GM12878 (cell line): ENCODE results near the gene MFAP2. TPM values are rescaled to one million over a fixed set of nuclear protein-coding genes. Genes with fewer than 3 reads are reported as not detected.

ENCODE experiments used
- ATAC-seq: fragments of 200-7000 bp; cut with Tn5 transposase; 3 replicates; pipeline ENCODE4 v1.9.1; 2020; ENCODE audit warnings: mild to moderate bottlenecking, moderate library complexity
- BruUV-seq: library from RNA; stranded (reverse); fragments of 400-500 nt; replicated peaks from 2 replicates; lab custom pipeline; 2021; lab: Mats Ljungman, UMichigan
- CTCF ChIA-PET: fragments of 300-600 bp; sonication (Branson Sonifier 250); formaldehyde crosslinking; extraction: SDS; loops from one replicate; lab custom pipeline; 2021; ENCODE audit warnings: inconsistent platforms; lab: Yijun Ruan, JAX
- POLR2A ChIA-PET: fragments of 350-600 bp; formaldehyde crosslinking; extraction: SDS; loops from one replicate; lab custom pipeline; 2021; ENCODE audit warnings: inconsistent platforms; lab: Charles Lee
- RAD21 ChIA-PET: fragments of 300-600 bp; sonication (Branson Sonifier 250); formaldehyde crosslinking; loops from one replicate; lab custom pipeline; 2023; ENCODE audit warnings: antibody characterized with exemption; ENCODE audit not compliant: unreplicated experiment; lab: Charles Lee
- SMC1A ChIA-PET: fragments of 300-600 bp; sonication (Branson Sonifier 250); formaldehyde crosslinking; loops from one replicate; lab custom pipeline; 2023; ENCODE audit not compliant: unreplicated experiment, uncharacterized antibody; lab: Charles Lee
- DNase-seq: peaks from one replicate; pipeline ENCODE4 v3.0.0-alpha.2; 2011; ENCODE audit warnings: low read depth, low spot score
- FAIRE-seq: peaks from 3 replicates; lab custom pipeline; 2011; peaks lifted over from hg19 to GRCh38; lab: Jason Lieb, UNC
- H2AFZ ChIP-seq: 2 replicates; pipeline ENCODE4 v1.6.0; 2011; ENCODE audit warnings: low read depth, low read length, control low read depth; ENCODE audit not compliant: control insufficient read depth
- H3K27ac ChIP-seq: 2 replicates; pipeline ENCODE4 v1.5.1; 2011; ENCODE audit warnings: control low read depth; ENCODE audit not compliant: control insufficient read depth, insufficient read depth
- H3K27me3 ChIP-seq, 2 experiments: replicated peaks in 1 of 2; 2 replicates each; pipeline versions ENCODE4 v1.6.0 to v1.6.1; 2011; ENCODE audit warnings: low read length in 1 of 2; ENCODE audit not compliant: control insufficient read depth in 2 of 2, insufficient read depth in 2 of 2
- H3K36me3 ChIP-seq, 2 experiments: 2 replicates each; pipeline ENCODE4 v1.5.1; 2011; ENCODE audit warnings: low read length in 1 of 2; ENCODE audit not compliant: control insufficient read depth in 2 of 2, insufficient read depth in 2 of 2
- H3K4me1 ChIP-seq: 2 replicates; pipeline ENCODE4 v1.6.1; 2011; ENCODE audit warnings: mild to moderate bottlenecking, low read length, moderate library complexity, mixed read lengths; ENCODE audit not compliant: control insufficient read depth, insufficient read depth
- H3K4me2 ChIP-seq: 2 replicates; pipeline ENCODE4 v1.6.0; 2011; ENCODE audit warnings: control low read depth; ENCODE audit not compliant: control insufficient read depth, insufficient read depth
- H3K4me3 ChIP-seq: fragments of 200-600 bp; sonication (generic); 2 replicates; pipeline ENCODE4 v1.5.1; 2016
- H3K79me2 ChIP-seq: 2 replicates; pipeline ENCODE4 v1.6.0; 2011; ENCODE audit warnings: low read length; ENCODE audit not compliant: control insufficient read depth, insufficient read depth
- H3K9ac ChIP-seq: 2 replicates; pipeline ENCODE4 v1.8.0; 2011; ENCODE audit warnings: low read length, control low read depth, mixed read lengths; ENCODE audit not compliant: control insufficient read depth, insufficient read depth
- H3K9me3 ChIP-seq: replicated peaks from 3 replicates; pipeline ENCODE4 v1.5.1; 2011; ENCODE audit warnings: mild to moderate bottlenecking, low read length; ENCODE audit not compliant: control insufficient read depth, insufficient read depth
- H4K20me1 ChIP-seq: 2 replicates; pipeline ENCODE4 v1.6.0; 2011; ENCODE audit not compliant: control insufficient read depth, insufficient read depth
- BRCA1 ChIP-seq: IDR thresholded peaks from 2 replicates; pipeline ENCODE4 v1.6.1; 2011; ENCODE audit warnings: low read depth, low read length, improper control_type of control experiment
- CBFB ChIP-seq: IDR thresholded peaks from 2 replicates; pipeline ENCODE4 v1.6.1; 2016; ENCODE audit warnings: antibody characterized with exemption, low read depth
- KLF5 ChIP-seq: fragments of 450-650 bp; IDR thresholded peaks from 2 replicates; pipeline ENCODE4 v1.6.1; 2014; ENCODE audit warnings: mild to moderate bottlenecking; ENCODE audit not compliant: partially characterized antibody
- NR2C1 ChIP-seq: fragments of 450-650 bp; IDR thresholded peaks from 2 replicates; pipeline ENCODE4 v1.6.1; 2017; ENCODE audit warnings: antibody characterized with exemption, mild to moderate bottlenecking, moderate library complexity
- SMAD1 ChIP-seq: fragments of 450-650 bp; IDR thresholded peaks from 2 replicates; pipeline ENCODE4 v1.6.1; 2018; ENCODE audit warnings: mild to moderate bottlenecking, low read depth; ENCODE audit not compliant: partially characterized antibody
- SPI1 ChIP-seq: IDR thresholded peaks from 2 replicates; pipeline ENCODE4 v1.6.1; 2011; ENCODE audit warnings: low read depth, mild to moderate bottlenecking, low read length, moderate library complexity, borderline replicate concordance; ENCODE audit not compliant: insufficient read depth
- STAT3 ChIP-seq: IDR thresholded peaks from 2 replicates; pipeline ENCODE4 v1.6.1; 2011; ENCODE audit warnings: low read depth, low read length, improper control_type of control experiment
- TBL1XR1 ChIP-seq: IDR thresholded peaks from 2 replicates; pipeline ENCODE4 v1.6.1; 2012; ENCODE audit warnings: low read depth, low read length, improper control_type of control experiment
- TCF3 ChIP-seq: IDR thresholded peaks from 2 replicates; pipeline ENCODE4 v1.6.1; 2012; ENCODE audit warnings: low read depth, mild to moderate bottlenecking, low read length, borderline replicate concordance; ENCODE audit not compliant: insufficient read depth
- WRNIP1 ChIP-seq: IDR thresholded peaks from 2 replicates; pipeline ENCODE4 v1.6.1; 2011; ENCODE audit warnings: low read depth, low read length, improper control_type of control experiment, borderline replicate concordance
- ZNF207 ChIP-seq: fragments of 450-650 bp; IDR thresholded peaks from 2 replicates; pipeline ENCODE4 v1.6.1; 2014; ENCODE audit warnings: antibody characterized with exemption, mild to moderate bottlenecking, borderline replicate concordance
- WGBS: methylation state at CpG from one replicate; pipeline ENCODE4 v1.1.6; 2016; ENCODE audit warnings: low lambda C conversion rate; ENCODE audit not compliant: insufficient replicate concordance, insufficient coverage; ENCODE audit errors: missing lambda C conversion rate; 5-methylcytosine and 5-hydroxymethylcytosine counted together
- in situ Hi-C: fragments of 300-500 bp; cut with MboI; formaldehyde crosslinking; loops from 9 replicates; pipeline ENCODE4 v1.14.3; 2018; ENCODE audit warnings: mixed read lengths
- intact Hi-C: fragments of 100-400 bp; cut with micrococcal nuclease; formaldehyde crosslinking; loops from one replicate; pipeline ENCODE4 v1.14.2; 2022; ENCODE audit not compliant: unreplicated experiment
- polyA plus RNA-seq, 11 experiments: library from polyadenylated mRNA; depleted of rRNA in 4 of 11; unstranded in 6 of 11; stranded (reverse) in 5 of 11; fragments of >200 nt; fragmentation: Nextera tagmentation in 4 of 11; fragmentation: Illumina TruSeq in 1 of 11; extraction: Ambion mirVana in 4 of 11; extraction: Trizol in 1 of 11; gene quantifications; 1 replicate in 1 of 11; 2 replicates in 10 of 11; pipeline versions ENCODE4 v1.2.1 to v1.2.3, GENCODE V29; 2011 to 2016; ENCODE audit warnings: inconsistent platforms in 2 of 11, missing spikeins in 2 of 11, low read depth in 1 of 11
- total RNA-seq, 4 experiments: library from RNA; depleted of rRNA in 3 of 4; stranded (reverse); fragments of >200 nt in 3 of 4; fragmentation: Illumina TruSeq in 1 of 4; extraction: Trizol in 1 of 4; gene quantifications; 2 replicates each; pipeline versions ENCODE4 v1.2.1 to v1.2.3, GENCODE V29; 2013 to 2021
- TF ChIP-seq, protein P1 (sequence below): fragments of 150-350 bp; IDR thresholded peaks from 2 replicates; pipeline ENCODE4 v1.6.1; 2014; ENCODE audit warnings: mild to moderate bottlenecking, low read depth, low read length
- TF ChIP-seq, protein P2 (sequence below): IDR thresholded peaks from 2 replicates; pipeline ENCODE4 v1.6.1; 2012; ENCODE audit warnings: low read length, inconsistent platforms
- TF ChIP-seq, protein P3 (sequence below): fragments of 450-650 bp; IDR thresholded peaks from 2 replicates; pipeline ENCODE4 v1.6.1; 2014; ENCODE audit warnings: mild to moderate bottlenecking
- TF ChIP-seq, protein P4 (sequence below): fragments of 450-650 bp; formaldehyde crosslinking; IDR thresholded peaks from 2 replicates; pipeline ENCODE4 v1.5.0; 2022; ENCODE audit warnings: mild to moderate bottlenecking, missing genetic modification characterization

The MFAP2 gene
- total and polyA plus RNA-seq, 10 of the 15 experiments (the other 5 are each of a cell fraction or from before 2014, with no cell fraction given): 0.16 TPM; not detected in 9

DNA sequence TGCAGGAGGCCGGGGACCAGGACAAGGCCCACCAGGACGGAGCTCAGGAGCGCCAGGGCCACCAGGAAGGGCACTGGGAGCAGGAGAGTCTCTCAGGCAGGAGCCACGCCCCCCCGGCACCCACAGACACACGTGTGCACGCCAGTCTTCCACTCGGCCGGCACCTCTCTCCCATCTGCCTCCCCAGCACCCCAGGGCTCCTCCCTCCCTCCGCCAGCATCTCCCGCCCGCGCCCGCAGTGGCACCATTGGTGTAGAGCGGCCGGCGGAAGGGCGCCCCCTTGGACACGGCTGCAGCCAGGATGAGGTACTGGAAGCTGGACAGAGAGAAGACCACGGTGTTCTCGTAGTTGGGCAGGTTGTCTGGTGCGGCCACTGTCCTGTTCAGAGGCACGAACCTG, 6.1 kb upstream of the MFAP2 start:
- ChIA-PET SMC1A (no interaction called here), CTCF (interaction anchor here (1.2 kb wide), 1 partner anchor 35 kb away, joined by 3 read pairs; no protein-coding TSS in a partner anchor), POLR2A (no interaction called here), RAD21 (no interaction called here)
- FAIRE-seq (no peak), ATAC-seq (no peak), DNase-seq (no peak)
- TF ChIP-seq SMAD1 (no peak), TCF3 (no peak), NR2C1 (no peak), BRCA1 (no peak), WRNIP1 (no peak), SPI1 (no peak), CBFB (no peak), ZNF207 (no peak), STAT3 (no peak), TBL1XR1 (no peak), KLF5 (no peak)
- TF ChIP-seq, protein P1, sequence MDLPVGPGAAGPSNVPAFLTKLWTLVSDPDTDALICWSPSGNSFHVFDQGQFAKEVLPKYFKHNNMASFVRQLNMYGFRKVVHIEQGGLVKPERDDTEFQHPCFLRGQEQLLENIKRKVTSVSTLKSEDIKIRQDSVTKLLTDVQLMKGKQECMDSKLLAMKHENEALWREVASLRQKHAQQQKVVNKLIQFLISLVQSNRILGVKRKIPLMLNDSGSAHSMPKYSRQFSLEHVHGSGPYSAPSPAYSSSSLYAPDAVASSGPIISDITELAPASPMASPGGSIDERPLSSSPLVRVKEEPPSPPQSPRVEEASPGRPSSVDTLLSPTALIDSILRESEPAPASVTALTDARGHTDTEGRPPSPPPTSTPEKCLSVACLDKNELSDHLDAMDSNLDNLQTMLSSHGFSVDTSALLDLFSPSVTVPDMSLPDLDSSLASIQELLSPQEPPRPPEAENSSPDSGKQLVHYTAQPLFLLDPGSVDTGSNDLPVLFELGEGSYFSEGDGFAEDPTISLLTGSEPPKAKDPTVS: no peak
- TF ChIP-seq, protein P2, sequence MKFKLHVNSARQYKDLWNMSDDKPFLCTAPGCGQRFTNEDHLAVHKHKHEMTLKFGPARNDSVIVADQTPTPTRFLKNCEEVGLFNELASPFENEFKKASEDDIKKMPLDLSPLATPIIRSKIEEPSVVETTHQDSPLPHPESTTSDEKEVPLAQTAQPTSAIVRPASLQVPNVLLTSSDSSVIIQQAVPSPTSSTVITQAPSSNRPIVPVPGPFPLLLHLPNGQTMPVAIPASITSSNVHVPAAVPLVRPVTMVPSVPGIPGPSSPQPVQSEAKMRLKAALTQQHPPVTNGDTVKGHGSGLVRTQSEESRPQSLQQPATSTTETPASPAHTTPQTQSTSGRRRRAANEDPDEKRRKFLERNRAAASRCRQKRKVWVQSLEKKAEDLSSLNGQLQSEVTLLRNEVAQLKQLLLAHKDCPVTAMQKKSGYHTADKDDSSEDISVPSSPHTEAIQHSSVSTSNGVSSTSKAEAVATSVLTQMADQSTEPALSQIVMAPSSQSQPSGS: no peak
- TF ChIP-seq, protein P3, sequence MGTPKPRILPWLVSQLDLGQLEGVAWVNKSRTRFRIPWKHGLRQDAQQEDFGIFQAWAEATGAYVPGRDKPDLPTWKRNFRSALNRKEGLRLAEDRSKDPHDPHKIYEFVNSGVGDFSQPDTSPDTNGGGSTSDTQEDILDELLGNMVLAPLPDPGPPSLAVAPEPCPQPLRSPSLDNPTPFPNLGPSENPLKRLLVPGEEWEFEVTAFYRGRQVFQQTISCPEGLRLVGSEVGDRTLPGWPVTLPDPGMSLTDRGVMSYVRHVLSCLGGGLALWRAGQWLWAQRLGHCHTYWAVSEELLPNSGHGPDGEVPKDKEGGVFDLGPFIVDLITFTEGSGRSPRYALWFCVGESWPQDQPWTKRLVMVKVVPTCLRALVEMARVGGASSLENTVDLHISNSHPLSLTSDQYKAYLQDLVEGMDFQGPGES: no peak
- TF ChIP-seq, protein P4, sequence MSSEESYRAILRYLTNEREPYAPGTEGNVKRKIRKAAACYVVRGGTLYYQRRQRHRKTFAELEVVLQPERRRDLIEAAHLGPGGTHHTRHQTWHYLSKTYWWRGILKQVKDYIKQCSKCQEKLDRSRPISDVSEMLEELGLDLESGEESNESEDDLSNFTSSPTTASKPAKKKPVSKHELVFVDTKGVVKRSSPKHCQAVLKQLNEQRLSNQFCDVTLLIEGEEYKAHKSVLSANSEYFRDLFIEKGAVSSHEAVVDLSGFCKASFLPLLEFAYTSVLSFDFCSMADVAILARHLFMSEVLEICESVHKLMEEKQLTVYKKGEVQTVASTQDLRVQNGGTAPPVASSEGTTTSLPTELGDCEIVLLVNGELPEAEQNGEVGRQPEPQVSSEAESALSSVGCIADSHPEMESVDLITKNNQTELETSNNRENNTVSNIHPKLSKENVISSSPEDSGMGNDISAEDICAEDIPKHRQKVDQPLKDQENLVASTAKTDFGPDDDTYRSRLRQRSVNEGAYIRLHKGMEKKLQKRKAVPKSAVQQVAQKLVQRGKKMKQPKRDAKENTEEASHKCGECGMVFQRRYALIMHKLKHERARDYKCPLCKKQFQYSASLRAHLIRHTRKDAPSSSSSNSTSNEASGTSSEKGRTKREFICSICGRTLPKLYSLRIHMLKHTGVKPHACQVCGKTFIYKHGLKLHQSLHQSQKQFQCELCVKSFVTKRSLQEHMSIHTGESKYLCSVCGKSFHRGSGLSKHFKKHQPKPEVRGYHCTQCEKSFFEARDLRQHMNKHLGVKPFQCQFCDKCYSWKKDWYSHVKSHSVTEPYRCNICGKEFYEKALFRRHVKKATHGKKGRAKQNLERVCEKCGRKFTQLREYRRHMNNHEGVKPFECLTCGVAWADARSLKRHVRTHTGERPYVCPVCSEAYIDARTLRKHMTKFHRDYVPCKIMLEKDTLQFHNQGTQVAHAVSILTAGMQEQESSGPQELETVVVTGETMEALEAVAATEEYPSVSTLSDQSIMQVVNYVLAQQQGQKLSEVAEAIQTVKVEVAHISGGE (CRISPR knock-in tag): no peak
- H3K27me3 ChIP-seq: no peaks in the 10 kb centered on the region; a peak in 1 of 4 replicates
- no peaks in the 10 kb centered on the region for H3K4me1 ChIP-seq
- intact Hi-C loops: no loop called here
- in situ Hi-C loops: no loop called here
- no TSS peak for BruUV-seq
- no peaks in the 10 kb centered on the region for H4K20me1 ChIP-seq
- H3K4me3 ChIP-seq: no peak overlapping the region
- no peak overlapping the region for H3K4me2 ChIP-seq
- H2AFZ ChIP-seq: no peak overlapping the region
- H3K27ac ChIP-seq: no peak overlapping the region
- no peaks in the 10 kb centered on the region for H3K36me3 ChIP-seq
- H3K79me2 ChIP-seq: no peaks in the 10 kb centered on the region
- no peak overlapping the region for H3K9ac ChIP-seq
- 79% methylated on average over 22 of the region's 23 CpGs for WGBS
- H3K9me3 ChIP-seq: no peaks in the 10 kb centered on the region
